ENCODE results near the gene NEO1. TPM values are rescaled to one million over a fixed set of nuclear protein-coding genes. Genes with fewer than 3 reads are reported as not detected.

Gene NEO1
- total RNA-seq, 2 donors from 2014 or later: 3.6 to 8.0 TPM

DNA sequence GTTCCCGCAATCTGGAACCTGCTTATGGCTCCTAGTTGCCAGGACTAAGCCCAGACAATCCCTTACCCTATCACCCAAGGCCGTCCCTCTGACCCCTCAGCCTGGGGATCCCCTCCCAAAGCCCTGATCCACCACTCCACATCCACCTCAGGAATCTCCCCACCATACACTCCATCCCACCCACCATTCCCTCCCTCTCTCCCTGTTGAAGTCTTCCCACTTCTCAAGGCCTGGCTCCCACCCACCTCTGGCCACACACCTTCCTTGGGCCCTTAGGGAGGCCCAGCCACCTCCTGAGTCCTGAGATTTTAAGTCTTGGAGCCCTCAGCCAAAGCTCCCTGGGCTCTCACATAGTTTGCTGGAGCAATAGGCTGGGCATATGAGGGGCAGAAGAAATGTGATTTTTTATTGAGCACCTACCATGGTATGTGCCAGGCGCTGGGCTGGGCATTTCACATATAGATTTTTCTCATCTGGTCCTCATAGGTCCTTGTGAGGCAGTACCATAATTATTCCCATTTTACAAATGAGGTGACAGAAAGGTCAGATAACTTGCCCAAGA, 268.4 kb downstream of the NEO1 start:
- ATAC-seq (no peak), DNase-seq (ENCODE audit: low spot score) (no peak)
- Mint-ChIP-seq H3K4me1 (ENCODE audit: low read depth in 2 of 2) (peaks cover 3 to 6% of the 10 kb centered on the region in 2 donors), H3K27ac (no peak overlapping the region), H3K27me3 (peaks cover 0 to 15% of the 10 kb centered on the region in 2 donors), H3K4me3 (no peak overlapping the region), H3K36me3 (no peaks in the 10 kb centered on the region), H3K9me3 (no peaks in the 10 kb centered on the region)

DNA sequence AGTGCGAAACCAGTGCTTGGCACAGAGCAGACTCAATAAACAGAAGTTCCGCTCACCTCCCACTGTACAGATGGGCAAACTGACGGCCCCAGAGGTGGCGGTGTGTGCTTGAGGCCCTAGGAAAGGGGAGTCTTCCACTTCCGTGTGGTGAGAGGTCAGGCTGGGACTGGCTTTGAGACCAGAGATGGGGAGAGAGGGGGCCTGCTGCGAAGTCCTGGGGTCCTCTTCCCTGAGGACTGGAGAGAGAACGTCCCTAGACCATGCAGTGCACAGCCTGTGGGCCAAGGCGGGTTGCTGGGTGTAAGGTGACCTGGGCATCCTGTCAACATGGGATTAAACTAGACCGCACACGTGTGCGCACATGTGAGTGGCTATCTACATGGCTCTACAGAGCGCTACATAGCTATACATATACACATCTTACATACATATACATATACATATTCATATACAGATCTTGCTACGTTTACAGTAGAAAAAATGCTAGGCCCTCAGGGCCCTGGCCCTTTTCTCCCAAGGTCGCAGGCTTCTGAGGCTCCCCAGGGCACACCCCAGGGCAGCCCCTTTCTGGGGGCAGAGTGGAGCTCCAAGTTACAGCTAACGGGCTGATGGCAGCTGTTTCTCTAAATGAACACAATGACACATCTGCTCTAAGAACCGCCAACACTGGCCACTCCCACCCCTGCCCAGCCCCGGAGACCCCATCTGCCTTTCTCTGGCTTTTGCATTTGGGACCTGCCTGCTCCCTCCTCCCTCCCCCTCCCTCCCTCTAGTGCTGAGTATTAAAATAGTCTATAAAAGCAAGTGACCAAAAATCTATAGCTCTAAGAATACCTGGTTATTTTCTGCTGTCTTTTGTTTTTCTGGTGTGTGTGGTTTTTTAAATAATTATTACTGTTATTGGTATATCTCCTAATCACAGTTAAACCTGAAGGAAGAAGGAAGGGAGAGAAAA, 269.5 kb downstream of the NEO1 start:
- no peaks in the 10 kb centered on the region for H3K9me3 Mint-ChIP-seq
- H3K4me1 Mint-ChIP-seq (ENCODE audit: low read depth in 2 of 2): peaks cover 5 to 7% of the 10 kb centered on the region in 2 donors
- no peak overlapping the region for H3K4me3 Mint-ChIP-seq
- no peaks in the 10 kb centered on the region for H3K36me3 Mint-ChIP-seq
- no peak overlapping the region for H3K27ac Mint-ChIP-seq
- ATAC-seq (no peak), DNase-seq (ENCODE audit: low spot score) (no peak)
- H3K27me3 Mint-ChIP-seq: peaks cover 0 to 15% of the 10 kb centered on the region in 2 donors

DNA sequence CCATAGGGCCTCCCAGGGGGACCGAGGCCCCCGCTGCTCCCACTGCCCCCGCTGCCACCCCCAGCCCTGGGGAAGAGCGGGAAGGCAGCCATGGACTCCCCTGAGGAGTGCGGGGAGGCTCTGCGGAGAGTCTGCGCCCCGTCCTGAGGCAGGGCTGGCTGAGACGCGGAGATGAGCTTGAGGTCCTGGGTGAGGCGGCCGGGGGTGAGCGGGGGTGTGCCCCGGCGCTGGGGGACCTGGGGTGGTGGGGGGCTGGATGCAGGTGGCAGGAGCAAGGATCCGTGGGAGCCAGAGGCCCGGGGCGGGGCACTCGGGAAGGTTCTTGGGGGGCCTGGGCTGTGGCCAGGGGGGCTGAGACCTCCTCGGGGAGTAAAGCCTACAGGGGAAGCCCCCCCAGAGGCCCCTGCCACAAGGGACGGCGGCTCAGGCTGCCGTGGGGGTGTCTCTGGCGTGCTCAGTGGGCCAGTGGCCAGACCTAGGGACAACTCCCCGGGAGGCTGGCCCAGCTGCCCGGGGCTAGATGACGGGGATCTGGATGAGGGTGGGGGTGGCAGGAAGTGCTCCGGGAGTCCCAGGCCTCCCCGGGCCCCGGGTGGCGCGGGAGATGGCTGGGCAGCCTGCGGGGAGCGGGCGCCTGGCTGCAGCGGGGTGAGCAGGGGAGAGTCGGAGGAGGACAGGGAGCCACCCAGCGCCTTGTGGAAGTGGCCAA, 270.6 kb downstream of the NEO1 start:
- no peak for ATAC-seq
- Mint-ChIP-seq H3K4me3 (no peak overlapping the region), H3K4me1 (ENCODE audit: low read depth in 2 of 2) (peaks cover 5 to 10% of the 10 kb centered on the region in 2 donors), H3K27me3 (peaks cover 0 to 12% of the 10 kb centered on the region in 2 donors), H3K36me3 (no peaks in the 10 kb centered on the region), H3K27ac (no peak overlapping the region), H3K9me3 (no peaks in the 10 kb centered on the region)
- no peak for DNase-seq (ENCODE audit: low spot score)

DNA sequence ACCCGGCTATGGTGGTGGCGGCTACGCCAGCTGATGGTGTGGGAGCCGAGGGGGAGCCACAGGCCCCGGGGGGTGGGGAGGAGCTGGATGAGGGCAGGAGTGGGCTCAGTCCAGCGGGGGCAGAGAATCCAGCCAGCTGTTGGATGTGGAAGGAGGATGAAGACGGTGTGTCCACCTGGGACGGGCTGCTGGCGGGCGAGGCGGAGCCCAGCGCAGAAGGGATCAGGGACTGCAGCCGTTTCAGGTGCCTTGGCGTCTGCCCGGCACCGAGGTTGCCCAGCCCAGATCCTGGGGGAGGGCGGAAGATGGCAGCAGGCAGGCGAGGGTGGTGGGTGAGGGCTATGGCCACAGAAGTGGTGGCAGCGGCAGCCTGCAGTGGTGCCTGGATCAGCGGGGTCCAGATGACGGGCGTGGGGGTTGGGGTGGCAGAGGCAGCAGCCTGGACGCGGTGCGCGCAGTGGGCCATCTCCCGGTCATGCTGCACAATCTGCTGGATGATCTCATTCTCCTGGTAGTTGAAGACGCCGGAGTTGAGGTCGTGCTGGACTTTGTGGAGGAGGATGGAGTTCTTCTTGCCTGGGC, 271.2 kb downstream of the NEO1 start:
- Mint-ChIP-seq H3K27me3 (peaks cover 0 to 15% of the 10 kb centered on the region in 2 donors), H3K4me3 (no peak overlapping the region), H3K27ac (no peak overlapping the region), H3K4me1 (ENCODE audit: low read depth in 2 of 2) (peaks cover 5 to 12% of the 10 kb centered on the region in 2 donors), H3K9me3 (no peaks in the 10 kb centered on the region), H3K36me3 (no peaks in the 10 kb centered on the region)
- ATAC-seq (no peak), DNase-seq (ENCODE audit: low spot score) (no peak)

DNA sequence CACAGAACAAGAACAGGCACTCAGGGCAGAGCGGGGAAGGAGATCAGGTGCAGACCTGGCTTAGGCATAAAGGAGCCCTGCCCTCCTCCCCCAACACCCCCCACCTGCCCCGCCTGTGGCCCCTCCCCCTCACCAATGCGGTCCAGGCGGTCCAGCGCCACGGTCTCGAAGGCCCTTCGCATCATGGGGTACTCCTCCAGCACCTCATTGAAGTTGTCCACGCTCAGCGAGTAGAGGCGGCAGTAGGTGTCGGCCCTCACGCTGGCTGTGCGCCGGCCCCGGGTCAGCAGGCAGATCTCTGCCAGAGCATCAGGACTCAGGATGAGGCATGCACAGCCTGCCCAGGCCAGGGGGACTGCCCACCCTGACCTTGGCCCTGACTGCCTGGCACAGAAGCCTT, 271.7 kb downstream of the NEO1 start:
- H3K27me3 Mint-ChIP-seq: peaks cover 0 to 15% of the 10 kb centered on the region in 2 donors
- no peak overlapping the region for H3K4me3 Mint-ChIP-seq
- no peak overlapping the region for H3K27ac Mint-ChIP-seq
- H3K9me3 Mint-ChIP-seq: no peaks in the 10 kb centered on the region
- peaks cover 5 to 12% of the 10 kb centered on the region in 2 donors for H3K4me1 Mint-ChIP-seq (ENCODE audit: low read depth in 2 of 2)
- H3K36me3 Mint-ChIP-seq: no peaks in the 10 kb centered on the region
- ATAC-seq: no peak
- no peak for DNase-seq (ENCODE audit: low spot score)

DNA sequence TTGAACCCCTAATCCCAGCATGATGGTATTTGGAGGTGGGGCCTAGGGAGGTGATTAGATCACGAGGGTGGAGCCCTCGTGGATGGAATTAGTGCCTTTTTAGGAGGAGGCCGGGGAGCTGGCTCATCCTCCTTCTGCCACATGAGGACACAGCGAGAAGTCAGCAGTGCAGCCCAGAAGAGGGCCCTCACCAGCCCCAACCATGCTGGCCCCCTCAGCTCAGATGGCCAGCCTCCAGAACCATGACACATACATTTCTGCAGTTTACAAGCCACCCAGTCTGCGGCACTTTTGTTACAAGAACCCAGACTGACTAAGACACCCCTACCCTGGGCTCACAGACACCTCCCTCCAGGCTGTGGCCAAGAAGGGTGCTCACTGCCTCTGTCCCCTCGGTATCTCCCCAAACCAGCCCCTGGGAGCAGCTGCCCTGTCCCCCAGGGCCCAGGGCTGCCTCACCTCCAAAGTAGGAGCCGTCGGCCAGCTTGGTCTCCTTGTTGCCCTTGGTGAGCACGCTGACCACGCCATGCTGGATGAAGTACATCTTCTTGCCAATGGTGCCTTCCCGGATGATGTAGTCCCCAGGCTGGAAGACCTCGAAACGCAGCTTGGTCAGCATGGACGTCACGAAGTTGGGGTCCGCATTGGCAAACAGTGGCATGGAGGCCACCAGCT, 272.4 kb downstream of the NEO1 start:
- peaks cover 5 to 9% of the 10 kb centered on the region in 2 donors for H3K4me1 Mint-ChIP-seq (ENCODE audit: low read depth in 2 of 2)
- no peak overlapping the region for H3K4me3 Mint-ChIP-seq
- H3K27me3 Mint-ChIP-seq: peaks cover 0 to 12% of the 10 kb centered on the region in 2 donors
- DNase-seq (ENCODE audit: low spot score) (no peak), ATAC-seq (no peak)
- no peaks in the 10 kb centered on the region for H3K9me3 Mint-ChIP-seq
- H3K36me3 Mint-ChIP-seq: no peaks in the 10 kb centered on the region
- no peak overlapping the region for H3K27ac Mint-ChIP-seq

DNA sequence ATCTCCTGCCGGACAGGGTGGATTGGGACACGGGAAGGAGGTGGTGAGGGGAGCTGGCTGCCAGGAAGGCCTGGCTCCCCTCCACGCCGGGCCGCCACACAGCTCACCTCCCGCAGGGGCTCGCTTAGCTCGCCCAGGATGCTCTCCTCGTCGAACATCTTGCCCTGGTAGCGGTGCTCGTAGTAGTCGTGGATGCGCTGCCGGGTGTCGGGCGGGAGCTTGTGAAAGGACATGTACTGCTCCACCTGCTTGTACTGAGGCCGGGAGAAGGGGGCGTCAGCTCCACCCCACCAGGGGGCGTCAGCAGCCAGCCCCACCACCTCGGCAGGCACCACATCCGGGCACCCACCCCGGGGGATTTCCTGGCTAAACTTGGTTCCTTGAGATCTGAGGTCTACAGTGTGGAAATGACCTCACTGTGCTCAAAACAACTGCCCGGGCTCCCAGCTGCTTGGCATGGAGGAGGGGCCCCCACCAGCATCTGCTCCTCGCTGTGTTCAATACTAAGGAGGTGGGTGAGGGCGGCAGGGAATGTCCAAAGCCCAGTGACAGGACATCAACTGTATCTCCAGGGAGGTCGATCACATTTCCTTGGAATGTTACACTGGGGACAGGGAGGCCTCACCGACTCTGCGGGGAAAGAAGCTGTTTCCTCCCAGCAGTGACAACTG, 273.1 kb downstream of the NEO1 start:
- peak overlapping the region; percentile 37 for H3K4me3 Mint-ChIP-seq
- H3K9me3 Mint-ChIP-seq: no peaks in the 10 kb centered on the region
- DNase-seq (ENCODE audit: low spot score): no peak
- no peak overlapping the region for H3K27ac Mint-ChIP-seq
- no peaks in the 10 kb centered on the region for H3K36me3 Mint-ChIP-seq
- H3K27me3 Mint-ChIP-seq: peaks cover 0 to 12% of the 10 kb centered on the region in 2 donors
- H3K4me1 Mint-ChIP-seq (ENCODE audit: low read depth in 2 of 2): peaks cover 5 to 9% of the 10 kb centered on the region in 2 donors
- ATAC-seq: peak in 1 of 2 donors; percentile 36

DNA sequence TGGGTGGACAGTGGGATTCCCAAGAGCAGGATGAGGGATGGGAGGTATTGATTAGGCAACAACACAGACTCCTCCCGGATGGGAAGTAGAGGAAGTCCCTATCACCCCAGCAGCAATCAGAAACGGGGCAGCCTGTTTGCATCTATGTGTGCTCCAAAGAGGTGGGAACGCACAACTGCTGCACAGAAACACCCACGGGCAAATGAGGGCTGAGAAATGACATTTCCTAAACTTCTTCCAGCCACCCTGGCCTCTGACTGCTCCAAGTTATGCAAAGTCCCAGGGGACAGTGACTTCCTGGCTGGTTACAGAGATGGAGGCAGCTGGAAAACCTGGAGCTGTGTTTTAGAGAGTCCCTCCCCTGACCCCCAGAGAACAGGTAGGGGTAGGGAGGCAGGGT, 273.9 kb downstream of the NEO1 start:
- Mint-ChIP-seq H3K36me3 (no peaks in the 10 kb centered on the region), H3K4me1 (ENCODE audit: low read depth in 2 of 2) (peaks cover 5 to 9% of the 10 kb centered on the region in 2 donors), H3K27me3 (peaks cover 0 to 12% of the 10 kb centered on the region in 2 donors), H3K4me3 (no peak overlapping the region), H3K27ac (no peak overlapping the region), H3K9me3 (no peaks in the 10 kb centered on the region)
- no peak for DNase-seq (ENCODE audit: low spot score)
- no peak for ATAC-seq

DNA sequence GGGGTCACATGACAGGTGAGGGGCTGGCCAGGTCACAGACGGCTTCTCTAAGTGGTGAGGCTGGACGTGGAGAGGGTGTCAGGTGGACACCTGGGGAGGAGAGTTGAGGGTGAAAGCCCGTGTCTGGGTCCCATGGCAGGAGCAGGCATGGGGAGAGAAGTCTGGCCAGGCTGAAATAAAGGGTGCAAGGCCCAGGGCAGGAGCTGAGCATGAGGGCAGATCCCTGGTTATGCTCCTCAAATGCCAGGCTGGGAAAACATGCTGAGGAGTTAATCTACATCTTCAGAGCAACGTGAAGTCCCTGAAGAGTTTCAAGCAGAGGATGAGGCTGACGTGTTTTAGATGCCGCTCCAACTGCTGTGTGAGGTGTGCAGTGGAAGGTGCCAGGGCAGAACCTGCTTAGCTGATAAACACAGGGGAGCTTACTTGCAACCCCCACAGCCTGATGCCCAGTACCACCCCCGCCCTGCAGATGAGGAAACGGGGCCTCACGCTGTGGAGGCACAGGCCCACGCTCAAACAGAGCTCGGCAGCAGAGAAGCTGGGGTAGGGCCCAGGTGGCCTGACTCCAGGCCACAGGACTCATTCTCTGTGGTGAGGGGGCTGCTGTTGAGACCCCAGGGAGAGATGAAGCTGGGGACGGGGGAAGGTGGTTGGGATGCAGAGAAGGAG, 276.0 kb downstream of the NEO1 start:
- H3K27ac Mint-ChIP-seq: no peak overlapping the region
- peaks cover 5 to 9% of the 10 kb centered on the region in 2 donors for H3K4me1 Mint-ChIP-seq (ENCODE audit: low read depth in 2 of 2)
- DNase-seq (ENCODE audit: low spot score): no peak
- H3K9me3 Mint-ChIP-seq: no peaks in the 10 kb centered on the region
- no peaks in the 10 kb centered on the region for H3K36me3 Mint-ChIP-seq
- no peak for ATAC-seq
- H3K4me3 Mint-ChIP-seq: no peak overlapping the region
- H3K27me3 Mint-ChIP-seq: peaks cover 0 to 9% of the 10 kb centered on the region in 2 donors

DNA sequence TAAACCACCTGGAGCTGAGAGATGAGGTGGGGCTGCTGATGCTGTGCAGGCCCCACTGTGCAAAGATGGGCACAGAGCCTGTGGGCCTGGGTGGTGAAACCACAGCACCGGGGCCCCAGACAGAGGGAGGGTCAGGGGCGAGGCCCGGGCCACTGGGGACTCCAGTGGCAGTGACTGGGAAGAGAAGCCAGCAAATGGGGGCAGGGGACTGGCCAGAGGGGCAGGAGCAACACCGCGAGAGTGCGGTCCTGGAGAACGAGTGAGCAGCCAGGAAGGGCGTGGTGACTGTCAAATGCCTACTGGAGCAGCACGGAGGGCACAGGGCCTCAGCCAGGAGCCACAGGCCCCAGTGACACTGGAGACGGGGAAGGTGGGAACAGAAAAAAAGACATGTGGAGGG, 276.7 kb downstream of the NEO1 start:
- Mint-ChIP-seq H3K36me3 (no peaks in the 10 kb centered on the region), H3K4me3 (no peak overlapping the region), H3K4me1 (ENCODE audit: low read depth in 2 of 2) (peaks cover 5 to 9% of the 10 kb centered on the region in 2 donors), H3K27me3 (peaks cover 0 to 9% of the 10 kb centered on the region in 2 donors), H3K27ac (no peak overlapping the region), H3K9me3 (no peaks in the 10 kb centered on the region)
- ATAC-seq (no peak), DNase-seq (ENCODE audit: low spot score) (no peak)

DNA sequence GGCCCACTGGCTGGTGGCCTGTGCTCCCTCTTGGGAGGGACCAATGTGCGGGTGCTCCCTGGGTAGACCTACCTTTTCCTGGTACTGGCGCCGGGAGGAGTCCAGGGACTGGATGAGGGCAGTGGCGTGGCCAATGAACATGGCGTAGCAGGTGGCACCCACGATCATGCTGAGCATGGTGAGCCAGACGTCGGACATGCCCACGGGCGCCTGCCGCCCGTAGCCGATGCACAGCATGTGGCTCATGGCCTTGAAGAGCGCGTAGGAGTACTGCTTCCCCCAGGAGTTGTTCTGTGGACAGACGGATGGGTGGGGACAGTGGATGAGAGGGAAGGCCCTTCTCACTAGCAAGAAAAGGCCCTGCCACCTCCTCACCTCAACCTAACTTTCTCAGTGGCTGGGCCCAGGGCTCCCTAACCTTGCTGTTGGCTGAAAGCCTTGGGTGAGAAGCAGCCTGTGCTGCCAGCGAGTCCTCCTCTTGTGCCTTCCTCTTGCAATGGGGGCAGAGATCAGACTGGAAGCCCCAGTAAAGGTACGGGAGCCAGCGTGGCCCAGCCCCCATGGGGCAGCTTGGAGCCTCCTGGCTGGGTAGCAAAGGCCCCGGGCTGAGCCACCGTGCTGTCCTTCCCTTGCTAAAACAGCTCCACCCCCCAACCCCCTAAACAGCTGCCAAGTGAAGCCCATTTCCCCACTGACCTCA, 277.4 kb downstream of the NEO1 start:
- ATAC-seq (no peak), DNase-seq (ENCODE audit: low spot score) (no peak)
- peaks cover 0 to 9% of the 10 kb centered on the region in 2 donors for H3K27me3 Mint-ChIP-seq
- H3K27ac Mint-ChIP-seq: no peak overlapping the region
- no peaks in the 10 kb centered on the region for H3K36me3 Mint-ChIP-seq
- no peak overlapping the region for H3K4me3 Mint-ChIP-seq
- peaks cover 5 to 9% of the 10 kb centered on the region in 2 donors for H3K4me1 Mint-ChIP-seq (ENCODE audit: low read depth in 2 of 2)
- H3K9me3 Mint-ChIP-seq: no peaks in the 10 kb centered on the region
